PC-3 (cell line): ENCODE results near the gene MACROD2.

Experiments used
- EZH2 ChIP-seq: fragments of 300-600 bp; sonication (generic); IDR thresholded peaks from one replicate; pipeline ENCODE4 v1.6.1; 2017; ENCODE audit warnings: antibody characterized with exemption, mild to moderate bottlenecking, low read length; ENCODE audit not compliant: unreplicated experiment
- EZH2phosphoT487 ChIP-seq: fragments of 300-600 bp; sonication (generic); IDR thresholded peaks from 2 replicates; pipeline ENCODE4 v1.6.1; 2018; ENCODE audit warnings: mild to moderate bottlenecking, antibody characterized with exemption, low read length, borderline replicate concordance
- TF ChIP-seq, protein P1 (sequence below): fragments of 300-600 bp; sonication (generic); conservative IDR thresholded peaks from 2 replicates; pipeline ENCODE4 v1.5.1; 2017; ENCODE audit warnings: antibody characterized with exemption, low read depth, mild to moderate bottlenecking, low read length

DNA sequence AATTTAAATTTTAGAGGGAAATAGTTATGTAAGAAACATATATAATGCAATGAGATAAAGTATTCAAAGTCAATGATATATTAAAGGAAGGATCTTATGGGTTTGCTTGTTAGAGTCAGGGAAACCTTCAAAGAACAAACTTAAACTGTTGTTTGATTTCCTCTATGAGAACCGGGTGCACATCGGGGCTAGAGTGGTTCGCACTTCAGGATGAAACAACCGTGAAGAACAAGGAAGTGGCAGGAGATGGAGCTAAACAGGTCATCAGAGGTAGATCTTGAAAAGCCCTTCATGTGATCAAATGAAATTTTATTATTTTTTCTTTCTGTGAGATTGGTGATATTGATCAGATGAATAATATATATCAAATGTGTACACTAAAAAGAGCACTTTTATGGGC, 1294.0 kb downstream of the MACROD2 start:
- TF ChIP-seq, protein P1, sequence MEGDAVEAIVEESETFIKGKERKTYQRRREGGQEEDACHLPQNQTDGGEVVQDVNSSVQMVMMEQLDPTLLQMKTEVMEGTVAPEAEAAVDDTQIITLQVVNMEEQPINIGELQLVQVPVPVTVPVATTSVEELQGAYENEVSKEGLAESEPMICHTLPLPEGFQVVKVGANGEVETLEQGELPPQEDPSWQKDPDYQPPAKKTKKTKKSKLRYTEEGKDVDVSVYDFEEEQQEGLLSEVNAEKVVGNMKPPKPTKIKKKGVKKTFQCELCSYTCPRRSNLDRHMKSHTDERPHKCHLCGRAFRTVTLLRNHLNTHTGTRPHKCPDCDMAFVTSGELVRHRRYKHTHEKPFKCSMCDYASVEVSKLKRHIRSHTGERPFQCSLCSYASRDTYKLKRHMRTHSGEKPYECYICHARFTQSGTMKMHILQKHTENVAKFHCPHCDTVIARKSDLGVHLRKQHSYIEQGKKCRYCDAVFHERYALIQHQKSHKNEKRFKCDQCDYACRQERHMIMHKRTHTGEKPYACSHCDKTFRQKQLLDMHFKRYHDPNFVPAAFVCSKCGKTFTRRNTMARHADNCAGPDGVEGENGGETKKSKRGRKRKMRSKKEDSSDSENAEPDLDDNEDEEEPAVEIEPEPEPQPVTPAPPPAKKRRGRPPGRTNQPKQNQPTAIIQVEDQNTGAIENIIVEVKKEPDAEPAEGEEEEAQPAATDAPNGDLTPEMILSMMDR: no peak
- TF ChIP-seq EZH2 (no peak), EZH2phosphoT487 (no peak)
